H7 (cell line): ENCODE results near the gene CAMK2N2. TPM values are rescaled to one million over a fixed set of nuclear protein-coding genes. Genes with fewer than 3 reads are reported as not detected.
"Not testable (repeated sequence)": the region's sequence is repeated elsewhere in the genome, so short reads cannot be mapped to it uniquely, and the experiment has no call there.

Source experiments
- DNase-seq: peaks from one replicate; pipeline ENCODE4 v3.0.0; 2012
- H3K27me3 ChIP-seq: 2 replicates; pipeline ENCODE4 v1.6.0; 2011; ENCODE audit warnings: mild to moderate bottlenecking, low read length; ENCODE audit not compliant: control insufficient read depth, insufficient read depth
- H3K36me3 ChIP-seq: replicated peaks from 2 replicates; pipeline ENCODE4 v1.5.1; 2011; ENCODE audit warnings: low read length; ENCODE audit not compliant: control insufficient read depth, insufficient read depth
- H3K4me3 ChIP-seq: 2 replicates; pipeline ENCODE4 v1.5.1; 2011; ENCODE audit warnings: low read depth, mild to moderate bottlenecking, control low read depth, low read length, moderate library complexity; ENCODE audit not compliant: insufficient read depth
- total RNA-seq: library from RNA; depleted of rRNA; stranded (reverse); fragments of >200 nt; shearing (Covaris generic); gene quantifications from 2 replicates; pipeline ENCODE4 v1.2.3, GENCODE V29; 2014

Gene CAMK2N2
- total RNA-seq, 1 experiment from 2014 or later = 1.5 TPM

DNA sequence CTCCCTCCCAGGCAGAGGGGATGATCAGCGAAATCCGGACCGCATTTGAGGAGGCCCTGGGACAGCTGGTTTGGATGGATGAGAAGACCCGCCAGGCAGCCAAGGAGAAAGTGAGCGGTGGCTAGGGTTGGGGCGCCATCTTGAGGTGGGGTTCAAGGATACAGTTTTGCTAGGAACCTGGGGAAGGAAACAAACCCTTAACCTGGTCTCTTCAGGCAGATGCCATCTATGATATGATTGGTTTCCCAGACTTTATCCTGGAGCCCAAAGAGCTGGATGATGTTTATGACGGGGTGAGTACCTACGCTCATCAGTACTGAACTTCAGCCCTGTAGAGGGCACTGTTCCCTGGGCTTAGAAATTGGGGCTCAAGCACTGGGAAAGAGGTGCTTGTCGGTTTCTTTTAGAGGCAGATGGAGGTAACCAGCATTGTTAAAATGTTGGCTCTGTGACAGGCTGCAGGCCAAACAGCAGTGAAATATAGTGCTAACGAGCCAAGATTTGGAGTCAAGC, 28.1 kb upstream of the CAMK2N2 start:
- Histone ChIP-seq H3K27me3 (peaks cover 2% of the 10 kb centered on the region; the same call in 1 of the 2 replicates), H3K4me3 (no peak overlapping the region), H3K36me3 (no peaks in the 10 kb centered on the region)
- peak; percentile 92 for DNase-seq

DNA sequence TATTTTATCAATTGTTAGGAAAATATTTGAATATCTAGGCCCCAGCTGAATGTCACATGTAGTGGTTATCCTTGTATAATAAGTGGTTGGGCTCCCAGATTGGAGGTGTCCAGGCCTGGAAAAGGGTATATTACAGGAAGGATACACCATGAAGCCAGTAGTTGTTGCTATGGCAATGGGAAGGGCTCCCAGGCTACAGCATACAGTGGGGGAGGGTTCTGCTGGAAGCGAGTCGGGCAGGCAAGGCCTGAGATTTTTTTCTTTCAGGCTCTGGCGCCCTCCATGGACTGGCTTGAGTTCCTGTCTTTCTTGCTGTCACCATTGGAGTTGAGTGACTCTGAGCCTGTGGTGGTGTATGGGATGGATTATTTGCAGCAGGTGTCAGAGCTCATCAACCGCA, 23.3 kb upstream of the CAMK2N2 start:
- DNase-seq = peak; percentile 95
- no peaks in the 10 kb centered on the region for H3K36me3 ChIP-seq
- no peak overlapping the region for H3K4me3 ChIP-seq
- H3K27me3 ChIP-seq = peaks cover 2% of the 10 kb centered on the region; the same call in 1 of the 2 replicates

DNA sequence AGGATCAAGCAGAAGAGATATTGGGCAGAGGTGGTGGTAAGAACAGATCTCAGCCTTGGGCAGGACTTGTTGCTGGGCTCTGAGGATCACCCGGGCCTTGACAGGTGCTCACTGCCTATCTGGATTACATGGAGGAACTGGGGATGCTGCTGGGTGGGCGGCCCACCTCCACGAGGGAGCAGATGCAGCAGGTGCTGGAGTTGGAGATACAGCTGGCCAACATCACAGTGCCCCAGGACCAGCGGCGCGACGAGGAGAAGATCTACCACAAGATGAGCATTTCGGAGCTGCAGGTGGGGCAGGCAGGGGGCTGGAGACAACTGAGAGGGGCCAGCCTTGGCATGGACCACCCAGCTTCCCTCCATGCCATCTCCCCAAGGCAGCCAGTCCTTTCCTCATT, 22.3 kb upstream of the CAMK2N2 start:
- H3K4me3 ChIP-seq = no peak overlapping the region
- no peak for DNase-seq
- H3K36me3 ChIP-seq = no peaks in the 10 kb centered on the region
- H3K27me3 ChIP-seq = no peaks in the 10 kb centered on the region; the same call in 1 of the 2 replicates

DNA sequence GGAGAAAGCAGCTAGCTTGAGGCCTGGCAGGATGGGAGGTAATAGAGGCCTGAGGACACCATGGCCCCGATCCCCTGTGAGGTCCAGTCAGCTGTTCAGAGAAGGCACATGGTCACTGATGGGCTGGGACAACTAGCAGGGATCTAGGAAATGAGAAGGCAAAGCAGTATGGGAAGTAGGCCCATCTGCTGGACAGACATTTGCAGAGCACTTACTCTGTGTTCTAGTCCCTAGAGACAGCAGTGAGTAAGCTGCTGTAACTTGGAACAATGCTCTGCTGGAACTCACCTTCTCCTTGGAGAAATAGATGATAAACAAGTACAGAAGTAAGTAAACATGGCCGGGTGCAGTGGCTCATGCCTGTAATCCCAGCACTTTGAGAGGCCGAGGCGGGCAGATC, 21.6 kb upstream of the CAMK2N2 start:
- no peak for DNase-seq
- H3K36me3 ChIP-seq = no peaks in the 10 kb centered on the region
- H3K27me3 ChIP-seq = peaks cover 2% of the 10 kb centered on the region; the same call in 1 of the 2 replicates
- no peak overlapping the region for H3K4me3 ChIP-seq

DNA sequence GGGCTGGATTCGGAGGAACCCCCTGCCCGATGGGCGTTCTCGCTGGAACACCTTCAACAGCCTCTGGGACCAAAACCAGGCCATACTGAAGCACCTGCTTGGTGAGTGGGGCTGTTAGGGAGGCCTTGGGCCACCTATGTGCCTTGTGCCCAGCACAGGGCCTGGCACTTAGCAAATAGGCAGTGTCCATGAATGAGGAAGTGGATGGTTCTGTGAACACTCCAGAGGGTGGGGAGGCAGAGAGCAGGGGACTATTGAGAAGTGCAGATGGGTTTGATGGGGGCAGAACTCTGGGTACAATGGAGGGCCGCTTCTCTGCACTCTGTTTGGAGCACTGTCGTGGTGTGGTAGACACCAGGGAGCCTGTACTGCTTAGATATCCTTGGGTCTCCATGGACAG, 16.0 kb upstream of the CAMK2N2 start:
- Histone ChIP-seq H3K27me3 (peaks cover 32% of the 10 kb centered on the region), H3K36me3 (no peaks in the 10 kb centered on the region)

DNA sequence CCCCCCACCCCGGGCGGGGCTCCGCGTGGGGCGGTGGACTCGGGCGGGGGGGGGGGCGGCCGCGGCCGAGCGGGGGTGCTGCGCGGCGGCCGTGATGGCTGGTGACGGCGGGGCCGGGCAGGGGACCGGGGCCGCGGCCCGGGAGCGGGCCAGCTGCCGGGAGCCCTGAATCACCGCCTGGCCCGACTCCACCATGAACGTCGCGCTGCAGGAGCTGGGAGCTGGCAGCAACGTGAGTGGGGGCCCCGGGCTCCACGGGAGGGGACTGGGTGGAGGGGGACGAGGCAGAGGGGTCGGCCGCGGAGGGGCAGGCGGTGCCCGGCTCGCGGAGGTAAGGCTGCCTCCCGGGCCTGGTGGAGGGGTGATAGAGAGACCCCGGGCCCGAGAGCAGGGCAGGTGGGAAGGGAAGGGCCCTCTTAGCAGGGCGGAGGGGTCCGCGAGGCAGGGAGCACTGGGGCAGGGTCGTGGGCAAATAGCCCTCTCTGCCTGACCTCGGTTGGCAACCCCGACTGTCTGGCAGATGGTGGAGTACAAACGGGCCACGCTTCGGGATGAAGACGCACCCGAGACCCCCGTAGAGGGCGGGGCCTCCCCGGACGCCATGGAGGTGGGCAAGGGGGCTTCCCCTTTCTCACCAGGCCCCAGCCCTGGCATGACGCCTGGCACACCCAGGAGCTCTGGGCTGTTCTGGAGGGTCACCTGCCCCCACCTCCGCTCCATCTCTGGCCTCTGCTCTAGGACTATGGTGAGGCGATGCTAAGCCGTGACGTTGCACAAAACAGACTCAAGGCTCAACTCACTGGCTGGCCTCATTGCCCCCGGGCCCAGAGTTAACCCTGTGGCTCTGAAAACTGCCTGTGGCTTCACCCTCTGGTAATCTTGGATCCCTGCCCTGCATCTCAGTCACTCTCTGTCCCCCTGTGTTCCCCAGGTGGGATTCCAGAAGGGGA, 14.9 kb upstream of the CAMK2N2 start, which contains the start of gene ECE2:
Gene ECE2 (plus strand): TSS at position 62 of the 950 bp plus-strand sequence. CDS start 132 bp downstream, at position 194.
- no peaks in the 10 kb centered on the region for H3K36me3 ChIP-seq
- peak within 1 kb of the TSS; percentile 30; the same call in 1 of the 2 replicates for H3K4me3 ChIP-seq
- DNase-seq = peak; percentile 80
- peaks cover 32% of the 10 kb centered on the region for H3K27me3 ChIP-seq

More for the DNA sequence above, 16.0 kb upstream of the CAMK2N2 start:
- H3K4me3 ChIP-seq = no peak overlapping the region
- no peak for DNase-seq

DNA sequence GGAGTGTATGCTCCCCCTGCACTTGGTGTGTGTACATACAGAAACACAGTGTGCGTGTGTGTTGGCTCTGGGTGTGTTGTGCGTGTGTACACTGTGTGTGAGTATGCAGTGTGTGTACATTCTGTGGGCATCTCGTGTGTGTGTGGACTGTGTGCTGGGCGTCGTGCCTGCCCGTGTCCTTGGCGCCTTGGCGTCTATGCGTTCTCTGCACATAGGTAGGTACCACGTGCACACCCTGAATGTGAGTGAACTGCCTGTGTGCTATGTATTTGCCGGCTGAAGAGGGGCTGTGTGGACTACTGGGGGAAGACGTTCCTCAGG, 14.0 kb upstream of the CAMK2N2 start:
- DNase-seq = no peak
- no peaks in the 10 kb centered on the region for H3K36me3 ChIP-seq
- peak overlapping the region; percentile 30; the same call in 1 of the 2 replicates for H3K4me3 ChIP-seq
- H3K27me3 ChIP-seq = peaks cover 32% of the 10 kb centered on the region

DNA sequence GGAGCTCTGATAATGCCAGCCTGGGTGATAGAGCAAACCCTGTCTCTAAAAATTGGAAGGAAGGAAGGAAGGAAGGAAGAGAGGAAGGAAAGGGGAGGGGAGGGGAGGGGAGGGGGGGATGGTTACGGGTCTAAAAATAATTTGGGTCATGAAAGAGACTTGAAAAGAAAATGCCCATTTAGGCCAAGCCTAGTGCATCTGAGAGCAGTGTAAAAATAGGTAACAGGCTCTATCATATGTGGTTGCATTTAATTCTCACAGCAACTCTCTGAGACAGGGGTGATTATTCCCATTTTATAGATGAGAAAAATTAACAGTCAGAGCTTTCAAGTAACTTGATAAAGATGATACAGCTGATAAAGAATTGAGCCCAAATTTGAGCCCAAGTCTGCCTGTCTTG, 10.9 kb upstream of the CAMK2N2 start:
- Histone ChIP-seq H3K4me3 (no peak overlapping the region), H3K36me3 (no peaks in the 10 kb centered on the region), H3K27me3 (peaks cover 25% of the 10 kb centered on the region)
- DNase-seq = no peak

DNA sequence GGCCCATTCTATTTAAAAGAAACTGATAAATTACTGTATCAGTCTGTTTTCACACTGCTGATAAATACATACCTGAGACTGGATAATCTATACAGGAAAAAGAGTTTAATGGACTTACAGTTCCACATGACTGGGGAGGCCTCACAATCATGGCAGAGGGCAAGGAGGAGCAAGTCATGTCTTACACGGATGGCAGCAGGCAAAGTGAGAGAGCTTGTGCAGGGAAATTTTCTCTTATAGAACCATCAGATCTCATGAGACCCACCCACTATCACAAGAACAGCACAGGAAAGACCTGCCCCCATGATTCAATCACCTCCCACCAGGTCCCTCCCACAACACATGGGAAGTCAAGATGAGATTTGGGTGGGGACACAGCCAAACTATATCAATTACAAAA, 5.9 kb upstream of the CAMK2N2 start:
- not testable (repeated sequence) for DNase-seq, H3K36me3 ChIP-seq, H3K4me3 ChIP-seq
- H3K27me3 ChIP-seq = peaks cover 14% of the 10 kb centered on the region

DNA sequence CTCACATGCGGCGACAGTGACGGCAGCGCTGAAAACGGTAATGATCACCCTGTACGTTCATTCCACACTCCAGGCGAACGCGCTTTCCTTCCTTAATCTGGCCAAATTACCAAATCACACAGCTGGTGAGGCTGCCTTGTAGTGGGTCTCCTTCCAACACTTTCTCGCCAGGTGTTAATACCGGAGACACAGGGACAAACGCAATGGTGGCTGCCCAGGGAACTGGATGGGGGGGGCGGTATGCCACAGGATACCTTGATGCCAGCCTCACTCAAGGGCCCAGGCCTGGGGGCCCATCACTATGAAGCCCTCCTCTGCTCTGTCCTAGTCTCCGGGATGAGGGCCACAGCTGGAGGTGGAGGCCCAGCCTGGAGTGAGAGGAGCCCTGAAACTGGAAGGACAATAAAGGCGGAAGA, 1.4 kb upstream of the CAMK2N2 start:
- DNase-seq = no peak
- Histone ChIP-seq H3K36me3 (no peaks in the 10 kb centered on the region), H3K4me3 (peak overlapping the region; percentile 74), H3K27me3 (peaks cover 51% of the 10 kb centered on the region)

DNA sequence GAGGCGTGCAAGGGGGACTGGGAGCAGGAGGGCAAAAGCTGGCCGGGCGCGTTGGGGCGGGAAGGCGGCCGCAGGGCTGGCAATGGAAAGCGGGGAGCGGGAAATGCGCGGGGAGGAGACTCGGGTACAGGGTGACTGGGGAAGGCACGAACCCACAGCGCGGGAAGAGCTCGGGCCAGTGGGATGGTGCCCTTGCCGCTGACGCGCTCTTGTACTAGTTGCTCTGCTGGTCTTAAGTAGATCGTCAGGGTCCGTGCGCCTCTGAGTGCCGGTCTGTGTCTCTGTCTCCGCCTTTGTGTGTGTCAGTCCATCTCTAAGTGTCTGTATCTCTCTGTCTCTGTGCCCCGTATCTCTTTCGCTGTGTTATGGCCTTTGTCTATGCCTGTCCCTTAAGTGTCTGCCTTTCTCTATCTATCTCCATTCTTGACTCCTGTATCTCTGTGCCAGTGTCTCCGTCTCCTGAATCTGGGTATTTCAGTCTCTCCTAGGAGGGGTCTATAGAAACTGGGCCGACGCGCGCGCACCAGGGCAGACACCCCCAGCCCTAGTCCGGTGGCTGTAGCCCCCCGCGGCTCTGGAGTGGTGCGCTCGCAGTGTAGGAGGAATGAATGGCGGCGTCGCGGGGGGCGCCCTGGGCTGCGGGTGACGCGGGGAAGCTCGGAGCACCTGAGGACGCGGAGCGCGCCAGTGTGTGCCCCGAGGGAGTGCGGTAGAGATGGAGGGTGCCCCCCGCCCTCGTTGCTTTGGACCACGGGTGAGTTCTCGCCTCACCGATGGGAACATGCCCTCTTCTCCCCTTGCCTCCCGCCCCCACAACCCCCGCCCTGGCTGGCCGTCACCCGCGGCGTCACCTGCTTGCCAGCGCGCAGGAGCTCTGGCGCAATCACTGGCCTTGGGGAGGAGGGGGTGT, 756 bp upstream of the CAMK2N2 start:
- Histone ChIP-seq H3K27me3 (peaks cover 56% of the 10 kb centered on the region), H3K4me3 (peak overlapping the region; percentile 74)
- DNase-seq = peak; percentile 83

DNA sequence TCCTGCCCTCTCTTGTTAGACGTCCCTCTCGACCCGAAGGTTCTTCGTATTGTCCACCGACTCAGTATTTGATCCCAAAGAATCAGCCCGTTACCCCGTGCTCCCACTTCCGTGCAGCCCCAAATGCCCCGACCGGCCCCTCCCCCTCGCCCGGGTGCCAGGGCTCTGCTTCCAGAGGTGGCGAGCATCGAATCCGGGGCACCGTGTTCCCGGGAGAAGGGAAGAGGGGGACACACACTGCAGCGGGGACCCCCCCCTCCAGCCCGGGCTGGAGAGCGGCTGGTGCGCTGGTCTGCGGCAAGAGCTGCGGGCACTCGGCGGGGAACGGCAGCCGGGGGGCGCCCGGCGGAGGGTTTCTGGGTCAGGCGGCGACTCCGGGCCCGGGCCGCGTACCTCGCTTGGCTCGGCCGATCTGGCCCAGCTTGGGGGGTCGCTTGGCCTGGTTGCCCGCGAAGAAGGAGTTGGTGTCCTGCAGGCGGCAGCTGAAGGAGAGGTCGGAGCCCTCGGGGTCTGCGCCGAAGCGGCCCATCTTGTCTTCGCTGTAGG, 556 bp downstream of the CAMK2N2 start:
- no peaks in the 10 kb centered on the region for H3K36me3 ChIP-seq
- H3K4me3 ChIP-seq = peak overlapping the region; percentile 74
- H3K27me3 ChIP-seq = peaks cover 56% of the 10 kb centered on the region
- DNase-seq = peak; percentile 82

More for the DNA sequence above, 756 bp upstream of the CAMK2N2 start:
- H3K36me3 ChIP-seq = no peaks in the 10 kb centered on the region

DNA sequence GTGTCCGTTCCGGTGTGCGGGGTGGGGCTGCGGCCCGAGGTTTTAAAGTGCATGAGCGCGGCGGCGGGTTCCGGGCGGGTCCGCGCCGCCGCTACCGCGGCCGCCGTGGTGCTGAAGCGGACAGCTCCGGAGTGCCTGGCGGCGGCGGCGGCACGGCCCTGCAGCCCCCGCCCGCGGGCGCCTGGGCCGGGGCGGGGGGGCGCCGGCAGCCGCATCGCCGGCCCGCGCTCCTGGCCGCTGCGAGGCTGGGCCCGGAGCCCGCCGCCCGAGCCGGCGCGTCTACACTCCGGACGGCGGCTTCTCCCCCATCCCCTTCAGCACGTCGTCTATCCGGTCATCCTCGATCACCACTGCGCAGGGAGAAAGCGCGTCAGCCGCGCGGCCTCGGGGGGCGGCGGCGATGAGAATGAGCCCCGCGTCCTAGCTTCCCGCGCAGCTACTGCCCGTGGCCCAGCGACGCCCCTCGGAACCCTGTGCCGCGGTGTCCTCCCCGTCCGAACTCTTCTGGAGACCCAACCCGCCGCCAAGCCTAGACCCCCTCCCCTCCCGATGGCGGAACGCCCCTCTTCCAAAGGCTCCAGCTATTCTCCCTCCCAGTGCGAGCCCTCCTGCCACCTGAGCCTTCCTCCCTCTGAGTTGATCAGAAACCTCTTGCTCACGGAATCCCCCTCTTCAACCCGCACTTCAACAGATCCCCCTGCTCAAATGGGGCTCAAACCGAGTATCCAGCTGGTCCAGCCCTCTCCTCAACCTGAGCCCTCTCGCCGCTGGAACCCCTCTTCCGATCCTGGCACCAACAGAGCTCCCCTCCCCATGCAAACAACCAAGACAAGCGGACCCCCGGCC, 1.3 kb downstream of the CAMK2N2 start:
- Histone ChIP-seq H3K4me3 (peak overlapping the region; percentile 74), H3K27me3 (peaks cover 56% of the 10 kb centered on the region), H3K36me3 (no peaks in the 10 kb centered on the region)
- DNase-seq = peak; percentile 96
